NCI-H1092 (cell line): Measurements from ENCODE around the gene TESPA1.
"Not testable (repeated sequence)": the region's sequence is repeated elsewhere in the genome, so short reads cannot be mapped to it uniquely, and the experiment has no call there.

Source experiments
- DNase-seq: peaks from one replicate; lab custom pipeline; 2025; lab: John Stamatoyannopoulos, UW

TESPA1 gene

GRCh38 chr12:54948171-54948570, 36.4 kb downstream of the TESPA1 start:
- no peak for DNase-seq

GRCh38 chr12:54945082-54945481, 39.5 kb downstream of the TESPA1 start:
- no peak for DNase-seq

GRCh38 chr12:54943292-54943691, 41.3 kb downstream of the TESPA1 start:
- not testable (repeated sequence) for DNase-seq

- DNase-seq, result no peak
Observed at GRCh38 chr12:54941659-54942058, 42.9 kb downstream of the TESPA1 start.

GRCh38 chr12:54940727-54941315, 43.7 kb downstream of the TESPA1 start:
- DNase-seq, result no peak

- DNase-seq, result no peak
Observed at GRCh38 chr12:54937929-54938328, 46.6 kb downstream of the TESPA1 start.

- no peak for DNase-seq
Observed at GRCh38 chr12:54937376-54937775, 47.2 kb downstream of the TESPA1 start.

- no peak for DNase-seq
Observed at GRCh38 chr12:54936736-54937135, 47.8 kb downstream of the TESPA1 start.

GRCh38 chr12:54935235-54935951, 49.2 kb downstream of the TESPA1 start:
- no peak for DNase-seq

GRCh38 chr12:54934419-54934818, 50.1 kb downstream of the TESPA1 start:
- DNase-seq, result no peak

GRCh38 chr12:54933376-54933775, 51.2 kb downstream of the TESPA1 start:
- DNase-seq, result no peak

- no peak for DNase-seq
Observed at GRCh38 chr12:54932691-54933090, 51.9 kb downstream of the TESPA1 start.

GRCh38 chr12:54932038-54932437, 52.5 kb downstream of the TESPA1 start:
- DNase-seq, result no peak

- no peak for DNase-seq
Observed at GRCh38 chr12:54929998-54930397, 54.6 kb downstream of the TESPA1 start.

- DNase-seq, result no peak
Observed at GRCh38 chr12:54926246-54926645, 58.3 kb downstream of the TESPA1 start.

- DNase-seq, result no peak
Observed at GRCh38 chr12:54924972-54925707, 59.4 kb downstream of the TESPA1 start.

- no peak for DNase-seq
Observed at GRCh38 chr12:54917001-54917488, 67.5 kb downstream of the TESPA1 start.
